ENCODE measurements around the gene LPIN1.

DNA sequence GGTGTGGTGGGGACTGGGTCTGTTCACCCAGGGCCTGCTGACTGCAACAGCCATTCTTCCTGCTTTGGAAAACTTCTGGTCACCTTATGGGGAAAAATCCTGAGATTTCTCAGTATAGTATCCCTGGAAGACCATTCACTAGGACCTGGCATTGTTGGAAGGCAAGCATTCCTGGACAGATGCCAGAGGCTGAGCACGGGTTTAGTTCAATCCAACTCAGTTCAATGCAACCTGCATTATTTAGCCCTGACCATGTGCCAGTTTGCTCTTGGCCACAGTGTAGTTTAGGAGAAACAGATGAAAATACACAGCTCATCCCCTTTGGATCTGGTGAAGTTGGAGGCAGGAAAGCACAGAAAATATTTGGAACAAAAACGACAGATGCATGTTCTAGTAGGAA, 95.9 kb downstream of the LPIN1 start:
- TF ChIP-seq, protein P1, sequence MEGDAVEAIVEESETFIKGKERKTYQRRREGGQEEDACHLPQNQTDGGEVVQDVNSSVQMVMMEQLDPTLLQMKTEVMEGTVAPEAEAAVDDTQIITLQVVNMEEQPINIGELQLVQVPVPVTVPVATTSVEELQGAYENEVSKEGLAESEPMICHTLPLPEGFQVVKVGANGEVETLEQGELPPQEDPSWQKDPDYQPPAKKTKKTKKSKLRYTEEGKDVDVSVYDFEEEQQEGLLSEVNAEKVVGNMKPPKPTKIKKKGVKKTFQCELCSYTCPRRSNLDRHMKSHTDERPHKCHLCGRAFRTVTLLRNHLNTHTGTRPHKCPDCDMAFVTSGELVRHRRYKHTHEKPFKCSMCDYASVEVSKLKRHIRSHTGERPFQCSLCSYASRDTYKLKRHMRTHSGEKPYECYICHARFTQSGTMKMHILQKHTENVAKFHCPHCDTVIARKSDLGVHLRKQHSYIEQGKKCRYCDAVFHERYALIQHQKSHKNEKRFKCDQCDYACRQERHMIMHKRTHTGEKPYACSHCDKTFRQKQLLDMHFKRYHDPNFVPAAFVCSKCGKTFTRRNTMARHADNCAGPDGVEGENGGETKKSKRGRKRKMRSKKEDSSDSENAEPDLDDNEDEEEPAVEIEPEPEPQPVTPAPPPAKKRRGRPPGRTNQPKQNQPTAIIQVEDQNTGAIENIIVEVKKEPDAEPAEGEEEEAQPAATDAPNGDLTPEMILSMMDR (IDR thresholded peaks at IDR 0.05), result no peak
- no peak for TF ChIP-seq POLR2AphosphoS5 (IDR thresholded peaks at IDR 0.05)
- TF ChIP-seq POLR2A (IDR thresholded peaks at IDR 0.05; ENCODE audit: low read depth), result no peak

Data from esophagus muscularis mucosa (tissue), 3 donors.